ENCODE data around the gene GABRG1. TPM values are rescaled to one million over a fixed set of nuclear protein-coding genes. Genes with fewer than 3 reads are reported as not detected.

GABRG1 gene
- total RNA-seq, 1 experiment from 2014 or later = not detected

DNA sequence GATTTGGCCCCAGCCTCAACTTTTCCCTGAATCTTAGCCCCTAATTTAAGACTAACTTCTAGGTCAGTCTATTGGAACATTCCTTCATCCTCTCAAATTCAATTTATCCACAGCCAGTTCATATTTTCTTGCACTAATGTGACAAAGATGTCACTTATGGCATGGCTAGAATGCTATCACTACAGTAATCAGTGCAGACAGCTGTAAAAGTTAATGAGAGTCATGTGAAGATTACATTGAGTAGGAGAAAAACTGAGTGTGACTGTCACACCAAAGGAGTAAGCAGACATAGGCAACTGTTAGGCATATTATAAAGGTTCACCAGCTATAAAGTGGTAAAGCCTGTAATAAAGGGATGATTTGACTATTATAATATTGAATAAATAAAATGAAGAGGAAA is 42.6 kb downstream of the GABRG1 start:
- in situ Hi-C loops (cut with HindIII; ENCODE audit: low pct_unique_long_range_greater_than_20kb, low sequenced_read_pairs) (no loop called here), intact Hi-C loops (cut with micrococcal nuclease; ENCODE audit: unreplicated experiment) (no loop called here)
- ChIA-PET POLR2A (no interaction called here), CTCF (no interaction called here)
- Histone ChIP-seq H3K27ac (ENCODE audit: low read length) (no peak overlapping the region), H3K36me3 (ENCODE audit: control insufficient read depth, insufficient read depth, low read length) (no peaks in the 10 kb centered on the region), H3K4me3 (ENCODE audit: low read depth in 2 of 2, low read length in 2 of 2) (no peak overlapping the region), H3K9me3 (ENCODE audit: control insufficient read depth, insufficient read depth, low read depth, low read length) (no peaks in the 10 kb centered on the region), H3K27me3 (ENCODE audit: control insufficient read depth, insufficient read depth, low read length) (no peaks in the 10 kb centered on the region), H3K4me1 (ENCODE audit: control insufficient read depth, insufficient read depth, low read length) (no peaks in the 10 kb centered on the region)
- TF ChIP-seq TCF7L2 (IDR thresholded peaks at IDR 0.05; ENCODE audit: low read depth, low read length) (no peak), SIN3A (IDR thresholded peaks at IDR 0.05; ENCODE audit: borderline replicate concordance, insufficient read depth, low read depth, low read length) (no peak), POLR2AphosphoS5 (IDR thresholded peaks at IDR 0.05; ENCODE audit: low read depth, low read length) (no peak)
- TF ChIP-seq, protein P1, sequence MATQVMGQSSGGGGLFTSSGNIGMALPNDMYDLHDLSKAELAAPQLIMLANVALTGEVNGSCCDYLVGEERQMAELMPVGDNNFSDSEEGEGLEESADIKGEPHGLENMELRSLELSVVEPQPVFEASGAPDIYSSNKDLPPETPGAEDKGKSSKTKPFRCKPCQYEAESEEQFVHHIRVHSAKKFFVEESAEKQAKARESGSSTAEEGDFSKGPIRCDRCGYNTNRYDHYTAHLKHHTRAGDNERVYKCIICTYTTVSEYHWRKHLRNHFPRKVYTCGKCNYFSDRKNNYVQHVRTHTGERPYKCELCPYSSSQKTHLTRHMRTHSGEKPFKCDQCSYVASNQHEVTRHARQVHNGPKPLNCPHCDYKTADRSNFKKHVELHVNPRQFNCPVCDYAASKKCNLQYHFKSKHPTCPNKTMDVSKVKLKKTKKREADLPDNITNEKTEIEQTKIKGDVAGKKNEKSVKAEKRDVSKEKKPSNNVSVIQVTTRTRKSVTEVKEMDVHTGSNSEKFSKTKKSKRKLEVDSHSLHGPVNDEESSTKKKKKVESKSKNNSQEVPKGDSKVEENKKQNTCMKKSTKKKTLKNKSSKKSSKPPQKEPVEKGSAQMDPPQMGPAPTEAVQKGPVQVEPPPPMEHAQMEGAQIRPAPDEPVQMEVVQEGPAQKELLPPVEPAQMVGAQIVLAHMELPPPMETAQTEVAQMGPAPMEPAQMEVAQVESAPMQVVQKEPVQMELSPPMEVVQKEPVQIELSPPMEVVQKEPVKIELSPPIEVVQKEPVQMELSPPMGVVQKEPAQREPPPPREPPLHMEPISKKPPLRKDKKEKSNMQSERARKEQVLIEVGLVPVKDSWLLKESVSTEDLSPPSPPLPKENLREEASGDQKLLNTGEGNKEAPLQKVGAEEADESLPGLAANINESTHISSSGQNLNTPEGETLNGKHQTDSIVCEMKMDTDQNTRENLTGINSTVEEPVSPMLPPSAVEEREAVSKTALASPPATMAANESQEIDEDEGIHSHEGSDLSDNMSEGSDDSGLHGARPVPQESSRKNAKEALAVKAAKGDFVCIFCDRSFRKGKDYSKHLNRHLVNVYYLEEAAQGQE (IDR thresholded peaks at IDR 0.05; ENCODE audit: insufficient read depth in 1 of 2, low read depth in 2 of 2, low read length in 1 of 2) = no peak
- TF ChIP-seq, protein P2, sequence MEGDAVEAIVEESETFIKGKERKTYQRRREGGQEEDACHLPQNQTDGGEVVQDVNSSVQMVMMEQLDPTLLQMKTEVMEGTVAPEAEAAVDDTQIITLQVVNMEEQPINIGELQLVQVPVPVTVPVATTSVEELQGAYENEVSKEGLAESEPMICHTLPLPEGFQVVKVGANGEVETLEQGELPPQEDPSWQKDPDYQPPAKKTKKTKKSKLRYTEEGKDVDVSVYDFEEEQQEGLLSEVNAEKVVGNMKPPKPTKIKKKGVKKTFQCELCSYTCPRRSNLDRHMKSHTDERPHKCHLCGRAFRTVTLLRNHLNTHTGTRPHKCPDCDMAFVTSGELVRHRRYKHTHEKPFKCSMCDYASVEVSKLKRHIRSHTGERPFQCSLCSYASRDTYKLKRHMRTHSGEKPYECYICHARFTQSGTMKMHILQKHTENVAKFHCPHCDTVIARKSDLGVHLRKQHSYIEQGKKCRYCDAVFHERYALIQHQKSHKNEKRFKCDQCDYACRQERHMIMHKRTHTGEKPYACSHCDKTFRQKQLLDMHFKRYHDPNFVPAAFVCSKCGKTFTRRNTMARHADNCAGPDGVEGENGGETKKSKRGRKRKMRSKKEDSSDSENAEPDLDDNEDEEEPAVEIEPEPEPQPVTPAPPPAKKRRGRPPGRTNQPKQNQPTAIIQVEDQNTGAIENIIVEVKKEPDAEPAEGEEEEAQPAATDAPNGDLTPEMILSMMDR (IDR thresholded peaks at IDR 0.05) = no peak
- ATAC-seq = no peak
- DNase-seq (ENCODE audit: low read depth, low spot score) = no peak
- no TSS peak for BruUV-seq (replicated peaks)

DNA sequence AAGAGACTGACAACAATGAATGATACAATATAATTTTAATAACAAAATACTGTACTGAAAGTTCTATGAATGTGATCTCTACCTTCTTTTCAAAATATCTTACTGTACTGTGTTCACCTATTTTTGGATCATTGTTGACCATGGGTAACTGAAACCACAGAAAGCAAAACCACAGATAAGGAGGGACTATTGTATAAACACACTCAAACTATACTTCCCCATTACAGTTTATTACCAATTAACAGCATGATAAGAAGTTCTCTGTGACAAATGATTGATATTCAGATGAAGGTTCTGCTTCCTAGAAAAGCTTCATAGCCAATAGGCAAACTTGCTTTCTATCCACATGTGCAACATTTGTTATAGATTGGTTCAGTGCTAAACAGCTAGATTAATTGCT is 50.1 kb downstream of the GABRG1 start:
- ATAC-seq = no peak
- no peaks in the 10 kb centered on the region for H3K36me3 ChIP-seq (ENCODE audit: control insufficient read depth, insufficient read depth, low read length)
- H3K4me1 ChIP-seq (ENCODE audit: control insufficient read depth, insufficient read depth, low read length) = no peaks in the 10 kb centered on the region
- H3K9me3 ChIP-seq (ENCODE audit: control insufficient read depth, insufficient read depth, low read depth, low read length) = no peaks in the 10 kb centered on the region
- no peak for DNase-seq (ENCODE audit: low read depth, low spot score)
- TF ChIP-seq TCF7L2 (IDR thresholded peaks at IDR 0.05; ENCODE audit: low read depth, low read length) (no peak), SIN3A (IDR thresholded peaks at IDR 0.05; ENCODE audit: borderline replicate concordance, insufficient read depth, low read depth, low read length) (no peak)
- TF ChIP-seq, protein P2 (IDR thresholded peaks at IDR 0.05) = no peak
- CTCF ChIA-PET = no interaction called here
- no TSS peak for BruUV-seq (replicated peaks)
- no peaks in the 10 kb centered on the region for H3K27me3 ChIP-seq (ENCODE audit: control insufficient read depth, insufficient read depth, low read length)
- POLR2A ChIA-PET = no interaction called here
- intact Hi-C loops (cut with micrococcal nuclease; ENCODE audit: unreplicated experiment) = no loop called here
- in situ Hi-C loops (cut with HindIII; ENCODE audit: low pct_unique_long_range_greater_than_20kb, low sequenced_read_pairs) = no loop called here
- H3K27ac ChIP-seq (ENCODE audit: low read length) = no peak overlapping the region
- H3K4me3 ChIP-seq (ENCODE audit: low read depth in 2 of 2, low read length in 2 of 2) = no peak overlapping the region
